ENCODE results near the gene CHSY1.

Gene CHSY1

DNA sequence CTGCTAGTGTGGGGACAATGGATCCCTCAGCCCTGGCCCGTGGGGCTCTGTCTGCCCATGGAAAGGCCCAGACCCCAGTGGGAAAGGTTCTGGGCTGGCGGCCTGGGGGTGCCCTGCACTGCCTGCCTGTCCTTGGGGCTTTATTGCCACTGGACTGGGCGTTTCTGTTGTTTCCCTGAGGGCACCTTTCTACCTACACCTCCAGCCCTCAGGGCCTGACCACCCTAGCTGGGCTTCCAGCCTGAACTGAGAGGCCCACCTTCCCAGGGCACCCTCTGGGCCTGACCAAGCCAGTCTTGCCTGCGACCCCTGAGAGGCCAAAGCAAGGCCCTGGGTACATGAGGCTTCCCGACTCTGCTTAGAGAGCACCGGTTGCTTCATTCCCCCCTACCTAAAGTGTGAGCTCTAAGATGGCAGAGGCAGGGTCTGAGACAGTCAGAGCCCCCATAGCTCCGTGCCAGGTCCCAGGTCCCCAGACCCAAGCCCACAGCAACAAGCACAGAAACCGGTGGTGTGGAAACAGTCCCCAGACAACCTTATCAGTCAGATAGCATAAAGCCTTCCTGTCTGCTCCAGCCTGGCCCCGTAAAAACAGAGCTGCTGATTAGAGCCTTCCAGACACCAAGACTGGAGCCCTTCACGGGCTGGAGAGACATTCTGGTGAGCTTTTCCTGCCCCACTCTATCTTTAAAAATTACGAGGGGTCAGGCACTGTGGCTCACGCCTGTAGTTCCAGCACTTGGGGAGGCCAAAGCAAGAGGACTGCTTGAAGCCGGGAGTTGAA, 102.8 kb downstream of the CHSY1 start:
- no peak for DNase-seq

DNA sequence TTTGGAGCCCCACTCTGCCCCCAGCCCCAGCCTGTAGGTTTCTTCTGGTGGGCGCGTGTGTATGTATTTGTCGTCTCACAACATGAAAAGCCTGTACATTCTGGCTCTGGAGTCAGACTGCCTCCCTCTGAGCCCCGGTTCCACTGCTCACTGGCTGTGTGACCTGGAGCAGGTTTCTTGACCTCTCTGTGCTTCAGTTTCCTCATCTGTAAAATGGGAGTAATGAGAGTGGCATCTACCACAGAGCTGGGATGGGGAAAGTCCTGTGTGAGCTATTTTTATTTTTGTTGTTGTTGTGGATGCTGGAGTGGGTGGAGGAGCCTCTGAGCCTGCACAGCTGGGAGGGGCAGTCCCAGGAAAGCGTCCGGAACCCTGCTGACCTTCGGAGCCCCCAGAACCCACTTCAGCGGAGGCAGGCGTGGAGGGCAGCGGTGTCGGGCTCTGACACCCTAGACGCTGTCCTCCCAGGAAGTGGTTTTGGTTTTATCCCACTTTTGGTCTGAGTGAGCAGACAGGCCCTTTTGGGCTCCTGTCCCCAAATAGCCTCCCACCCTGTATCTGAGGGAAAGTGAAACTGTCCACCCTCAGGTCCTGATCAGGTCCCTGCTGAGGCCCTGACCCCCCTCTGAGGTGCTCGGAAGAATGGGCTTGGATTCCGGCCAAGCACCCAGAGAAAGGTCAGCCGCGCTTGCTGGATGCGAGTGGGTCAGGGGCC, 103.5 kb downstream of the CHSY1 start:
- no peak for DNase-seq

DNA sequence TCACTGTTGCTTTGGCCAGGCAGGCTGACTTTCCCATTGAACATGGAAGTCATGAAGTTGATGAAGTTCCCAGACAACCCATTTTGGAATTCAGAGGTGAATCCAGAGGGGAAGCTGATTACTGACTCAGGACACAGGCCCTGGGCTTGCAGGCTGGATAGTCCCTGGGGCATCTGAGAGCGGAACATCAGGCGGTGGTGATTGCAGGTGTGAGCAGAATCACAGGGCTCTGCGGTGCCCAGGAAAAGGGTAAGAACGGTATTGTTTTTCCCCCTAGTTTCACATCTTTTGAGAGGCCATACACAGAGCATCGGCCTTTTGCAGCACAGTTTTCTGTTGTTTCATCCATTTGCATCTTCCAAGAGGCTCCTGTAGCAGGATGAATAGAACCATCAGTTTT, 104.7 kb downstream of the CHSY1 start:
- DNase-seq: no peak

DNA sequence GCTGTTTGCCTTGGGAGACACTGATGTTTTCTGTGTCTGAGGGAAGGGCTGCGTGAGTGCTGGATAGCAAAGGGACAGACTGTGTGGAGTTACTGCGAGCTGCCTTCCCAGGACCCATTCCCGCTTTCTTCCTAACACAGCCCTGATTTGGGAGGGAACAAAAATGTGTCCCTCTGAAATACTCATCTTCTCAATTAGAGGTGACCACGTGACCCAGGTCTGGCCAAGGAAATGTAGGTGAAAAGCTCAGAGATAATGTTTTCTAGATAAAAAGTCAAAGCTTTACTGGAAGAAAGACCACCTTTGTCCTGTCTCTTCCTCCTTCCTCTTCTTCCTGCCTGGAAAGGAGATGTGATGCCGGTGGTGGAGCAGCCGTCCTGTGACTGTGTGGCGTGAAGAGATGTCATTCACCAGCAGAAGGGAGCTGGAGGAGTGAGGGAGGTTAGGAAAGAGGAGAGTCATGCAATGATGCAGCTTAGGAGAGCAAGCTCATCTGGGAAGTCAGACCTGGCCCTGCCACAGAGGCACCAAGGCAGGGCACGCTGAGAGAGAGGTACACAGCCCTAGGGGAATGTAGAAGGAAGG, 105.6 kb downstream of the CHSY1 start:
- DNase-seq: no peak

DNA sequence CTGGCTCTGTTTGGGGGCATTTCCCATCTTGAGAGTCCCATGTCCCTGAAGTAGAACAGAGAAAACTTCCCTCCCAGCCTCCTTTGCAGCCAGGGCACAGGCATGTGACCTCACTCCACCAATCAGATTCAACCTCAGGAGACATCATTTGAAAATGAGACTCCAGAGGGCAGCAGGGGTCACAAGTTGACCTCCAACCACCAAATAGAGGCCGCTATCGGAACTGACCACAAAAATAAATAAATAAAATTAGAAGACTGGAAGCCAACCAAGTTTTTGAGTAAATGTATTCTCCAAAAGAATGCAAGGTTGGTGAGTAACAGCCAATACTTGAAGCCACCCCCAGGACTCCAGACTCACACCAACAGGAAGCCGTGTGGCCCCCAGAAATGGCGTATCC, 106.5 kb downstream of the CHSY1 start:
- no peak for DNase-seq

DNA sequence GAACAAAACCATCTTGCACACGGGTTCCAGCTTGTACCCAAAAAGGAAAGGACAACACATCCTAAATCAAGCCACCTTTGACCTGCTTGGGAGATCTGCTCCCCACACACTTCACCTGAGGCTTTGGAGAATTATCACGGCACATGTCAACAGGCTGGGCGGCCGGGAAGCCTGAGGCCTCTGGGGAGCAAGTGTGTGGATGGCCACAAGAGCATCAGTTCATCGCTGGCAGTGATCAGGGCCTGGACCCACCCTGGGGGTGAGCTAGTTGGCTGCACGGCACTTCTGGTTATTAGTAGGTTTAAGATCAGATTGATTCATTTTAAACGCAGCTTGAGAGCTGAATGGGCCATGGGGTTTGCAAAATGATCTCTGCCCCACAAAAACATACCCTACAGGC, 108.5 kb downstream of the CHSY1 start:
- no peak for DNase-seq

DNA sequence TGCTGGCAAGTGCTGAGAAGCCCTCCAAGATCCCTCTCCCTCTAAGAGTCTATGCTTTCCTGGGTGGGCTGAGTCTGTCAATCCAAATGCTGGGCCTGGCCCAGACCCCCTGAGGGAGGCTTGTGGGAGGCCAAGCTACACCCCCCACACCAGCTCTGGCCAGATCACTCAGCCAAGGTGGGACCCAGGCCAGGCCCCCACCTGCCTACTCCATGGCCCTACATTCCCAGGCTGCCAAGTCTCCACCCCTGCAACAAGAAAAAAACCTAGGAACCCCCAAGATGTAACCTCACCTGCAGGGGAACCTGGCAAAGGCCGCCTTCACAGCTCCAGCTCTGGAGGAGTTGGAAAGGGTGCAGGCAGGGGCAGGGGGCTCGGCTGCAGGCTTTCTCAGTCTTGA, 109.1 kb downstream of the CHSY1 start:
- DNase-seq: no peak

DNA sequence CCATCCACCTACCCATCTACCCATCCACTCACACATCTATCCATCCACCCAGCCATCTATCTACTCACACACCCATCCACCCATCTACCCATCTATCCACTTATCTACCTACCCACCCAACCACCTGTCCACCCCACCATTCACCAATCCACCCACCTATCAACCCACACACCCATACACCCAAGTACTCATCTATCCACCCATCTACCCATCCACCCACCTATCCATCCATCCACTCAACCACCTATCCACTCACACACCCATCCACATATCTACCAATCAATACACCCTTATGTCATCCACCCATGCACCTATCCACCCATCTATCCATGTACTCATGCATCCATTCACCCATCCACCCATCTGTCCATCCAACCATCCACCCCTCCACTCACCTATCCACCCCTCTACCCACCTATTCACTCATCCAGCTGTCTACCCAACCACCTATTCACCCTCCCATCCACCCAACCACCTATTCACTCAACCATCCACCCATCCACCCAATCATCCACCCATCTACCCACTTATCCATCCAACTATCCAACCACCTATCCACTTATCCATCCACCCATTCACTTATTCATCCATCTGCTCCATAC, 109.8 kb downstream of the CHSY1 start:
- no peak for DNase-seq

DNA sequence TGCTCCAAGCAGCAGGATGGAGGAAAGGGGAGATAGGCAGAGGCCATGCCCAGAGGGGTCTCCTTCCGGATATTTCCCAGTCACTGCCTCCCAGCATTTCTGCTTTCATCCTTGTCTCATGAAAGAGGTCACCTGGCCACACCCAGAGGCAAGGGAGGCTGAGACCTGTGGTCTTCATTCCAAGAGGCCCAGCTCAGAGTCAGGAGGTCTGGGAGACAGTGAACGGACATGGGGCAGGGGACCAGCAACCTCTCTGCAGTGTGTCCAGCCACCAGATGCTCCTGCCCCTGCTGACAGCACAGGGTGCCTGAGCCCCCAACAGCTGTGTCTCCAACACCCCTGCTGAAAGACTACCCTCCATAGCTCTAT, 111.2 kb downstream of the CHSY1 start:
- no peak for DNase-seq

DNA sequence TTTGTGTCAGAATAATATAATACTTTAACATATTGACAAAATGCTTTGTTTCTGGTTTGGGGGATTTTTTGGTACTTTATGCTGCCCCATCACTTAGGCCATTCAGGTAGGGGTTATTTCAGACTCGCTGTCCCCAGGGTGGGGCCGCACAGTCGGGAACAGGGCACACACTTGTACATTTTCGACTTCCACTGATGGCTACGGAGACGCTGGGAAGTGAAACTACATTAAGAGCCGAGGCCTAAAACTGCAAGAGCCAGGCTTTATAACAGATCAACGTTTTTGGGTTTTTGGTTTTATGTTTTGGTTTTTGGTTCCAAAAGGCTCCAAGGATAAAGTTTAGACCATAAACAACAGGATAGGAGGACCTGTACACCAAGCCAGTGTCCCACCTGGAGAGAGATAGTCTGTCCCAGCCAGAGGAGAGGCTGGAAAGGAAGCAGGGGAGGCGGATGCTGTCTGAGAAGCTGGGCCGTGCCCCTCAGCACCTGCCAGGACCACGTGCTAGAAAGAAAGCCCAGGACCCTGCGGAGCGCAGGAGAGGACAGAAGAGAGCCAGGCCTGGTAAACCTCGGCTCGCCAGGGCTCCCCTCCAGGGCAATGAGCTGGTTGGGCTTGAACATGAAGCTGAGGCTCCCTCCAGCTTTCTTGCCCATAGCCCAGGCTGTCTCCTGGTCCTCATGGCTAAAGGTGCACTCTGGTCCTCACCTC, 111.7 kb downstream of the CHSY1 start:
- no peak for DNase-seq

DNA sequence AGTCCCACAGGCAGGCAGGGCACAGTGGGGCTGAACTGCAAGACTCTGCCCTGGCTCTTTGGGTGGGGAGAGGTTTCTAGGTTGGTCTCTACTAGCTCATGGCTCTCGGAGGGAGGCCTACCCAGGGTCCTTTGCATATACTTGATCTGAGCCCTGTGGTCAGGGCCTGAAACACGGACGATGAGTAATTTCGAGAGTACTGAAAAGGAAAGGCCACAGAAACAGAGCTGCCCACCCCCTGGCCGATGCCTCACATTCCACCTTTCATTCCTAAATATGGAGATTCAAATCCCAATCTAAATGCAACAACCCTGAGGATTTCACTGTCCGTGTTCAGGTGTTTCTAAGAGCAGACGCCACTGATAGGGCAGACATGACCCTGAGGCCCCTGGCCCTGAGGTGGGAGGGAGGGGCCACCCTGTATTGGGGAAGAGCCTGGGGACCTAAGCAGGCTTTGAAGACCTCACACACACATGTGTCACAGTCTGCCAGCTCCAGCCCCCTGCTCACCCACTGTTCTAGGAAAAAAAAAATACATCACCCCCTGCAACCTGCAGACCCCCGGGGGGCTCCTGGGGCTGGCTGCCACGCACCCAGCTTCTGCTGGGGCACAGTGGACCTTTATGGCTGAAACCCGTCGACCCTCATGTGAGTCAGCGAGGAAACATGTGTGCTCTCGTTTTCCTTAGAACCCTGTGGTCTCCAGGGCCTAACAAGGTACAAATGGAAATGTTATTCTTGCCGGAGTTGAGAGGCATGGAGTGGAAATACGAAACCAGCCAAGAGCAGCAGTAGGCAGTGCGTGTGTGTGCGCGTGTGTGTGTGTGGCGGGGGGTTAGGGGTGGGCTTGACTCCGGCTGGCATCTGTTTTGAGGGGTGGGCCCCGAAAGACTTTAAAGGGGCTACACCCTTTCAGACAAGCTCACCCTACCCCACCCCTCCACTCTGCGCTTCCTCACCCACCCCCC, 112.7 kb downstream of the CHSY1 start:
- no peak for DNase-seq

DNA sequence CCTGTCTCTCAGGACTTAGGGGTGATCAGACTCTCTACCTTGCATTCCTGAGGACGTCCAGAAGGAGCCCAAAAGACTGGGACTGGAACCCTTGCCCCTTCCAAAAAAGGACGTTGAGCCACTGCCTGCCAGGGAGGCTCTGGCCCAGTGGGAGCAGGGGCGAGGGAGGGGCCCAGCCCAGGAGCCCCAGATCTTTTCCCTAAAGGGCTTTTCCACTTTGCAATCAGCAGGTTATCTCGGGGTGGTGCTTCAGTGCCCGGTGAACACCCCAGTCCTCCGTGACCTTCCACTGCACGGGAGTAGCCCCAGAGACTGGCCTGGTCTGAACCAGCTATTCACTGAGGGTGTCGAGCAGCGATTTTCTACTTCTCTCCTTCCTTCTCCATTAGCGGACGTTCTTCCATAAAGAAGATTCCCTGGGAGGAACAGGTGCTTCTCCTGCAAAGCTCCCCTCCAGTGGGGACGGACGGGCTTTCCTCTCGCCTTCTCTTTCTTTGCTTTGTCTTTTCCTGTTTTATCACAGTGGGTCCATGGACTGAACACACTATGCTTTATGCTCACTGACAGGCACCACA, 113.7 kb downstream of the CHSY1 start:
- DNase-seq: no peak

DNA sequence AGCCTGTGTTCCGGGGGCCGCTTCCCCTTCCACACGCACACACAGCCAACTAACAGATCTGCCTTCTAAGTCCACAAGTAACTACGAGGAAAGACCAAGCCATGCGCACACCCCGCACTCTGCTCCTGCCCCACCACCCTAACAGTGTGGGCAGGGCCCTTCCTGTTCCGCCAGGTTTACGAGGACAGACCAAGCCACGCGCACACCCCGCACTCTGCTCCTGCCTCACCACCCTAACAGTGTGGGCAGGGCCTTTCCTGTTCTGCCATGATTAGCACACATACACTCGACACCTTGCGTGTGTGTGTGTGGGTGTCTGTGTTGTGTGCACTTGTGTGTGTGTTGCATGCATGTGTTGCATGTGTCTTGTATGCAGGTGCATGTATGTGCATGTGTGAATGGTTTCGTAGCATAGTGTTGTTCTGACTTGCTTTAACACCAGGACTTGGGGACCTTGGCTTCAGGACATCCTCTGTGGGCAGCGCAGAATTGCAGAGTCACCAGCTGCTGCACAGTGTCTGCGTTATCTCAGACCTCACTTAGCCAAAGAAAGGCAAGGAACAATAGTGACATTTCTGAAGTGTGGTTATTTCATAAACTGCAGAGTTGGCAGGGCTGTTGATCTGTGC, 114.4 kb downstream of the CHSY1 start:
- DNase-seq: no peak

DNA sequence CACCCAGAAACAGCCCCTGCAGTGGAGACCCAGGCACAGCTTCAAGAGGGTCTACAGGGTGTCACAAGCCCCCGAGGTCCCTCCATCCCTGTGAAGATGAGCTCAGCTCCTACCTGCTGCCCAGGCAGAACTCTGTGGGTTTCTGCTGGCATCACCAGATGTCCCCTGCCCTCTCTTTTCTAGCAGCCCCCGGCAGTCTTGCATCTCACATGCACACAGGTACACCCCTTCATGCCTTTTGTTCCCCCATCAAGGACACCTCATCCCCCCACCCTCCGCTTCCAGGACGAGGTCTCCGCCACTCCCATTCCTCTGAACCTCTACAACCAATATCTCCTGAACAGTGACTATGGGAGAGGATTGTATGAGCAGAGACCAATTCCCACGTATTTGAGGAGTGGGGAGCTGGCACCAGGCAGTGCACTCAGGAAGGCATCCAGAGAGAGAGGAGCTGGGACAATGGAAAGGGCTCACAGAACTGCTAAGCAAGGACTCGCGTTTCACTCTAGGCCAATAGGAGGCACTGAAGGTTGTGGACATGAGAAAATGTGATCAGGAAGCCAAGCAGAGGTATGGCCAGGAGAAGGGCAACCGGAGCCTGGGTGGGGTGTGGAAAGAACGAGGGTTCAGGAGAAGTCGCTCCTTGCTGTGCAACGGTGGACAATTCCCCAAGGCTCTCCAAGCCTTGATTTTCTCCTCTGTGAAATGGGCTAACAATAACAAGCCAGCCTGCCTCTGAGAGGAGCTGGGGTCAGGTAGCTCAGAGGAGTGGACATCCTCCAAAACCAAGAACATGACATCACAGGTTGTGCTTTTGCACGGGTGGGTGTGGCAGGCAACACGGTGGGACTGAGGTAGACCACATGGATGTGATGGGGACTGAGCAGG, 115.2 kb downstream of the CHSY1 start:
- DNase-seq: no peak

DNA sequence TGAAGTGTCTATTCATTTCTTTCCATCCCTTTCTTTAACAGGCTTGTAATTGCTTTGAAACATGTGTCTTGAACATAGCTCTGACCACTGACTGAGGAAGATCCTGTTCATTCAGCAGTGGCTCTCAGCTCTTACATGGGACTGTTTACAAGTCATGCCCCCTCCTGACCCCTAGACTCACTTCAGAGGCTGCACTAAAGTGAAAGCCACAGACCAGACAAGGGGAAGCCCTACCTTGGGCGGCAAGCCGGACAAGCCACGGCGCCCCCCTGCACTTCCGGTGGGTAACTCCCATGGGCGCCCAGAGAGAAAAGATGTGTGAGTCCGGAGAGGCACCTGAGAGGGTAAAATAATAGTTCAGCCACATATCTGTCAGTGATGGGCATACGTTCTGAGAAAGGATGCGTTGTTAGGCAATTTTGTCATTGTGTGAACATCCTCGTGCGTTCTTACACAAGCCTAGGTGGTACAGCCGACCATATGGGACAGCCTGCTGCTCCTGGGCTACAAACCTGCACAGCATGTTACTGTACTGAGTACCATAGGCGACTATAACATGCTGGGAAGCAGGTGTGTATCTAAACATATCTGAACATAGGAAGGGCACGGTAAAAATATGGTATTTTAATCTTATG, 116.2 kb downstream of the CHSY1 start:
- DNase-seq: no peak

DNA sequence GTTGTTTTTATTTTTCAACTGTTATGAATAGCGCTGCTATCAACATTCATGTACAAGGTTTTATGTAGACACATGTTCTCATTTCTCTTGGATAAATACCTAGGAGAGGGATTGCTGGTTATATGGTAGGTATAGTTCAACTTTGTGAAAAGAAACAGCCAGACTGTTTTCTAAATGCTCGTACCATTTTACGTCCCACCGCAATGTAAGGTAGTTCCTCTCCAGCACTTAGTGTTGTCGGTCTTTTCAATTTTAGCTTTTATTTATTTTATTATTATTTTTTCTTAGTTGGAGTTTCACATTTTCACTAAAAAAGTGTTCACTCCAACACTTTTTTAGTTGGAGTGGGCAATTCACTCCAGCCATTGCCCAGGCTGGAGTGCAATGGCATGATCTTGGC, 117.1 kb downstream of the CHSY1 start:
- no peak for DNase-seq

DNA sequence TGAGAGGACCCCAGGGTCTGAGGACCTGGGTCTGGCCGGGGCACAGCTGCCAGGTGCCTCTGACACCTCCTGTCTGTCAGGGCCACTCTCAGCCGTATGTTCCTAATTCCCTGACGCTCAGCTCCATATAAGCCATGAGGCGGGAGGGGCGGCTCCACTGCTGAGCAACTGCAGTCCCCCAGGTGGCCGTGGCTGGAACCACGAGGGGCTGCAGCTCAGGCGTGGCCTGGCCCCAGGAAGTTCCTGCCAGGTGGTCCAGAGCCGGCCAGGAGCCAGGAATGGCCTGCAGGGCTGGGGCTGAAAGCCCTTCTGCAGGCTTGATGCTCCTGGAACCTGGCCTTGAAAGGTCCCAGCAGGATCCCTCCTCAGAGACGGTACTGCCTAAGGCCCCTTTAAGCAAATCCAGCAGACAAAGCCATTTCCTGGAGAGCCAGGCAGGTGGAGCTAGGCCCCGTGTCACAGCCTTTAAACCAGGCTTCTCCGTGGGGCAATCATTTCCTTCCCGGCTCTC, 118.0 kb downstream of the CHSY1 start:
- no peak for DNase-seq

DNA sequence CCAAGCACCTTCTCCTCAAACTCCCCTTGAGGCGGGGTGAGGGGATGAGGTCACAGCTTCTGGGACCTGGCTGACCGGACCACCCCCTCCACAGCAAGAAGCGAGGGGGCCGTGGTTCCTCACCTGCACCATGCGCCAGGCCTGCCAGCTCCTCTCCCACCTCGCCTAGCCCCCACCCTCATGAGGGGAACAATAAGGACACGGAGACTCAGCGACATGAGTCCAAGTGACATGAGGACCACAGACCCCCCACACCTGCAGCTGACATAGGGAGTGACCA, 118.7 kb downstream of the CHSY1 start:
- no peak for DNase-seq

DNA sequence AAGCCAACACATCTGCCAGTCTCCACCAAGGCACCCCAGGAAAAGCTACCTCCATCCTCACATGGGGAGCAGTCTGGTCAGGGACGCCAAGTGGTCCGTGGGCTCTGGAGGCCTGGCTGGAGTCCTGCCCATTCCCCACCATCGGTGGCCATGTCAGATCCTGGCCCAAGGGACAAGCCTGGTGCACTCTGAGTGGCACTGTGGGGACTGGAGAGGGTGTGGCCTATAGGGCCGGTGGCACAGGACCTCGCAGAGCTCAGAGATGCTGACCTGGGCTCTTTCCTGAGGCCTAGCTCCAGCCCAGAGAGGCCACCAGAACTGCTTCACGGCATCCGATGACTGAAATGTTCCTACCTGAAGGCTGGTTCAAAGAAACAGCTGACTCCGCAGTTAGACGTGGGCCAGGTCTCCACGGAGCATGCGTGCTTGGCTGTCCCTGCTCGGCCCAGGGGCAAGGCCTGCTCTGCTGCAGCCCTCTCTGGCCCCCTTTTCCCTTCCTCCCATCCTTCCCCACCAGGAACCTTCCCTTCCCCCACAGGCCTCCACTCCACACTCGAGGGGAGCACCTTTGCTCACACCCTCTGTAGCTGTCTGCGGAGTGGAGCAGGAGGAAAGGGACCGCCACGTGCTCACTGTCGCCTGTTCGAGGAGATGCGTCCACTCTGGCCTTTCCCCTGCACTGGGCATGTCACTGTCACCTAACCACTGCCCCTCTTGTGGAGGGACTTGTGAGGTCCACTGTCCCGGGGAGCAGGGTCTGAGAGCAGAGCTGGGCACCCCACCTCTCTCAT, 119.3 kb downstream of the CHSY1 start:
- DNase-seq: no peak

Measured in DMS53 (cell line).